Neural crest cell (in vitro differentiated cells): ENCODE data around the gene HM13. TPM values are rescaled to one million over a fixed set of nuclear protein-coding genes. Genes with fewer than 3 reads are reported as not detected.
A peak's percentile ranks its signal among the peaks of the same experiment; 100 is the strongest.
"Not testable (repeated sequence)": the region's sequence is repeated elsewhere in the genome, so short reads cannot be mapped to it uniquely, and the experiment has no call there.

ENCODE experiments used
- DNase-seq: peaks from one replicate; pipeline ENCODE4 v3.0.0; 2021; ENCODE audit warnings: low read depth, mixed read lengths, low spot score
- H3K27ac Mint-ChIP-seq: one replicate; pipeline ENCODE4 v1.8.0; 2021; ENCODE audit warnings: mild to moderate bottlenecking, mixed read lengths; ENCODE audit not compliant: unreplicated experiment
- H3K27me3 Mint-ChIP-seq: 2 replicates; pipeline ENCODE4 v1.8.0; 2021; ENCODE audit warnings: low read depth, mild to moderate bottlenecking, mixed read lengths
- H3K36me3 Mint-ChIP-seq: 2 replicates; pipeline ENCODE4 v1.8.0; 2021; ENCODE audit warnings: low read depth, mild to moderate bottlenecking, mixed read lengths
- H3K4me1 Mint-ChIP-seq: 2 replicates; pipeline ENCODE4 v1.8.0; 2021; ENCODE audit warnings: mixed read lengths
- H3K4me3 Mint-ChIP-seq: one replicate; pipeline ENCODE4 v1.8.0; 2021; ENCODE audit warnings: mild to moderate bottlenecking, mixed read lengths
- H3K9me3 Mint-ChIP-seq: 2 replicates; pipeline ENCODE4 v1.8.0; 2021; ENCODE audit warnings: mixed read lengths
- total RNA-seq: library from RNA; stranded (reverse); gene quantifications from 2 replicates; pipeline ENCODE4 v1.2.1, GENCODE V29; 2021
- TF ChIP-seq, protein P1 (sequence below): fragments of 200-600 bp; sonication (generic); conservative IDR thresholded peaks from 2 replicates; pipeline ENCODE4 v1.5.0; 2021; ENCODE audit warnings: antibody characterized with exemption, mild to moderate bottlenecking

Gene HM13
- total RNA-seq, 1 donor from 2014 or later, result 179 TPM

- DNase-seq, result no peak
- peaks cover 29% of the 10 kb centered on the region for H3K4me1 Mint-ChIP-seq
- peak overlapping the region; percentile 32 for H3K27ac Mint-ChIP-seq
- H3K9me3 Mint-ChIP-seq, result no peaks in the 10 kb centered on the region
- peak overlapping the region; percentile 0 for H3K4me3 Mint-ChIP-seq
- TF ChIP-seq, protein P1, sequence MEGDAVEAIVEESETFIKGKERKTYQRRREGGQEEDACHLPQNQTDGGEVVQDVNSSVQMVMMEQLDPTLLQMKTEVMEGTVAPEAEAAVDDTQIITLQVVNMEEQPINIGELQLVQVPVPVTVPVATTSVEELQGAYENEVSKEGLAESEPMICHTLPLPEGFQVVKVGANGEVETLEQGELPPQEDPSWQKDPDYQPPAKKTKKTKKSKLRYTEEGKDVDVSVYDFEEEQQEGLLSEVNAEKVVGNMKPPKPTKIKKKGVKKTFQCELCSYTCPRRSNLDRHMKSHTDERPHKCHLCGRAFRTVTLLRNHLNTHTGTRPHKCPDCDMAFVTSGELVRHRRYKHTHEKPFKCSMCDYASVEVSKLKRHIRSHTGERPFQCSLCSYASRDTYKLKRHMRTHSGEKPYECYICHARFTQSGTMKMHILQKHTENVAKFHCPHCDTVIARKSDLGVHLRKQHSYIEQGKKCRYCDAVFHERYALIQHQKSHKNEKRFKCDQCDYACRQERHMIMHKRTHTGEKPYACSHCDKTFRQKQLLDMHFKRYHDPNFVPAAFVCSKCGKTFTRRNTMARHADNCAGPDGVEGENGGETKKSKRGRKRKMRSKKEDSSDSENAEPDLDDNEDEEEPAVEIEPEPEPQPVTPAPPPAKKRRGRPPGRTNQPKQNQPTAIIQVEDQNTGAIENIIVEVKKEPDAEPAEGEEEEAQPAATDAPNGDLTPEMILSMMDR, result no peak
- H3K27me3 Mint-ChIP-seq, result no peaks in the 10 kb centered on the region
- H3K36me3 Mint-ChIP-seq, result no peaks in the 10 kb centered on the region
Measured at GRCh38 chr20:31594558-31595379, 80.5 kb downstream of the HM13 start.

DNA sequence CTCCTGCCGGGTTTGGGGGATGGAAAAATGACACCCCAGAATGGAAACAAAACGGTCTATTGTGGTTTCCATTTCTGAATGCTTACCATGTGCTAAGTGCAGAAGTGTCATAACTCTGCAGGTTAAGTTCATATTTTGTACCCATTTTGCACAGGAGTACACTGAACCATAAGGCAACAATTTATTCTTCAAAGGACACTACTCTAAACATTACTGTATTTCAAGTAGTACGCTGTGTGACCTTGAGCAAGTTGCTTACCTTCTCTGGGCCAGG lies 81.1 kb downstream of the HM13 start:
- DNase-seq, result no peak
- Mint-ChIP-seq H3K9me3 (no peaks in the 10 kb centered on the region), H3K4me3 (peak overlapping the region; percentile 68), H3K4me1 (peaks cover 29% of the 10 kb centered on the region), H3K27ac (peak overlapping the region; percentile 64), H3K36me3 (no peaks in the 10 kb centered on the region), H3K27me3 (no peaks in the 10 kb centered on the region)
- TF ChIP-seq, protein P1, result no peak

DNA sequence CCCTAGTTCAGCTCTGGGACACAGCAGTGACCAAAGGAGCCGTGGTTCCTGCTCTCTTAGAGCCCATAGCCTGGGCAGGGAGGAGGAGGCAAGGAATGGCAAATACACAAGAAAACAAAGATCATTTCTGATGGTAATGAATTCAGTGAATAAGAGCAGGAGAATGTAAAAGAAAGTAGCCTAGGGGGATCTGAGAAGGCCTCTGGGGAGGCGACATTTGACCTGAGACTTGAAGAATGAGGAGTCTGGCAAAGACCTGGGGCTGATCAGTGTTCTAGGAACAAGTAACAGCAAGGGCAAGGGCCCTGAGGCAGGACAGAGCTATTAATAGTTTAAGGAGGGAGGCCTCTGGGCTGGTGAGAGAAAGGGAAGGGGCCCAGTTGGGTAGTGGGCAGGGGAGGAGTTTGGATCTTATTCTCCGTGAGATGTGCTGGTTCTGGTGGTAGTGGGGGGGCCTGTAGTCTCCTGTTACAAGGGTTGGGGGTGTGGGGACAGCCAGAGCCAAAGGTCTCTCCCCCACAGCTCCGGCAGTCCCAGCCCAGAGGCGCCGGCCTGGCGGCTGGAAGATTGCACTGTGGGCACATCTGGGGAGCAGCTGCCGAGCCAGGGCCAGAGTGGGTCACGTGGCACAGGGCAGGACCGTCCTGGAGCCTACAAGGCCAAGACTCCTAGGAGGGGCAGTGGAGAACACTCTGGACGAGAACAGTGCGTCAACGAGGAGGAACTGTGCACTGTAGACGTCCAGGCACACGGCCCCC lies 81.6 kb downstream of the HM13 start:
- H3K27ac Mint-ChIP-seq, result peak overlapping the region; percentile 64
- no peaks in the 10 kb centered on the region for H3K9me3 Mint-ChIP-seq
- peak; percentile 68 for DNase-seq
- H3K4me1 Mint-ChIP-seq, result peaks cover 26% of the 10 kb centered on the region
- peak overlapping the region; percentile 68 for H3K4me3 Mint-ChIP-seq
- H3K36me3 Mint-ChIP-seq, result no peaks in the 10 kb centered on the region
- no peaks in the 10 kb centered on the region for H3K27me3 Mint-ChIP-seq
- TF ChIP-seq, protein P1, result no peak

GRCh38 chr20:31596412-31596715 lies 82.1 kb downstream of the HM13 start:
- Mint-ChIP-seq H3K27ac (peak overlapping the region; percentile 64), H3K4me1 (peaks cover 21% of the 10 kb centered on the region)
- not testable (repeated sequence) for DNase-seq, H3K27me3 Mint-ChIP-seq, H3K9me3 Mint-ChIP-seq, H3K4me3 Mint-ChIP-seq, H3K36me3 Mint-ChIP-seq

- Mint-ChIP-seq H3K9me3 (no peaks in the 10 kb centered on the region), H3K36me3 (no peaks in the 10 kb centered on the region), H3K27ac (no peak overlapping the region), H3K27me3 (no peaks in the 10 kb centered on the region), H3K4me1 (peaks cover 21% of the 10 kb centered on the region), H3K4me3 (no peak overlapping the region)
- TF ChIP-seq, protein P1, result peak; percentile 15
- no peak for DNase-seq
Measured at GRCh38 chr20:31596831-31597480, 82.7 kb downstream of the HM13 start.

DNA sequence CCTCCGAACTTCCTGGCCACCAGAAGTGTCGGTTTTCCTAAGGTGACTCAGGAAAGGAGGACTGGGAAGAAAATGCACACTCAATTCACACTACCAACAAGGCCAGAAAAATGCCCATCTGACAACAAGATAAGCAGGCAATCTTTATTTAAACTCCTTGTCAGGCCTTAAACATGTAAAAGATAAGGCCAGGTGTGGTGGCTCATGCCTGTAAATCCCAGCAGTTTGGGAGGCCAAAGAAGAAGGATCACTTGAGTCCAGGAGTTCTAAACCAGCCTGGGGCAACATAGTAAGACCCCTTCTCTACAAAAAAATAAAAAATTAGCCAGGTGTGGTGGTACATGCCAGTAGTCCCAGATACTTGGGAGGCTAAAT lies 83.2 kb downstream of the HM13 start:
- TF ChIP-seq, protein P1, result no peak
- H3K9me3 Mint-ChIP-seq, result no peaks in the 10 kb centered on the region
- H3K36me3 Mint-ChIP-seq, result no peaks in the 10 kb centered on the region
- H3K4me3 Mint-ChIP-seq, result peak overlapping the region; percentile 41
- peaks cover 21% of the 10 kb centered on the region for H3K4me1 Mint-ChIP-seq
- H3K27ac Mint-ChIP-seq, result no peak overlapping the region
- DNase-seq, result no peak
- no peaks in the 10 kb centered on the region for H3K27me3 Mint-ChIP-seq
